Measurements from ENCODE around the gene SLC9A7. TPM values are rescaled to one million over a fixed set of nuclear protein-coding genes. Genes with fewer than 3 reads are reported as not detected.
"Not testable (repeated sequence)": the region's sequence is repeated elsewhere in the genome, so short reads cannot be mapped to it uniquely, and the experiment has no call there.

SLC9A7 gene
- total RNA-seq, 1 experiment from 2014 or later = 13.1 TPM

DNA sequence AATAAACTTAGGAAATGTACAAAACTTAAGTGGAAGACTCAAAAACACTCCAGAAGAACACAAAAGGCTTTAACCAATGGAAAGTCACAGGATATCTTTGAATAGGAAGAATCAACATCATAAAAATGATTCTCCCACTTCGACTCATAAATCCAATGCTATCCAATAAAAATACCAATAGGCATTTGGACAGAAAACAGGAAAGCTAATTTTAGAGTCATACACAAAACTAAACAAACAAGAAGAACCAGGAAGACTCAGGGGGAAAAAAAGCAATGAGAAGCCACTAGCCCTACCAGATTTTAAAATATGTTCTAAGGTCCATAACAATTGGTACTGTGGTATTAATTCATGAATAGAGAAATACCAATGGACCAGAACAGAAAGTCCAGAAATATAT, 28.2 kb downstream of the SLC9A7 start:
- Histone ChIP-seq H3K27me3 (replicated peaks; ENCODE audit: insufficient read depth, low read depth, low read length, poor library complexity) (no peaks in the 10 kb centered on the region), H3K27ac (ENCODE audit: low read depth, low read length, poor library complexity, severe bottlenecking) (no peak overlapping the region), H3K4me3 (ENCODE audit: low read depth, low read length, poor library complexity, severe bottlenecking) (no peak overlapping the region), H3K9me3 (ENCODE audit: low read depth, low read length, poor library complexity, severe bottlenecking) (peaks cover 4% of the 10 kb centered on the region), H3K36me3 (ENCODE audit: insufficient read depth, low read length, poor library complexity, severe bottlenecking) (no peaks in the 10 kb centered on the region), H3K4me1 (ENCODE audit: insufficient read depth, low read length, poor library complexity, severe bottlenecking) (no peaks in the 10 kb centered on the region)
- BruUV-seq (replicated peaks) = no TSS peak
- CTCF ChIA-PET = no interaction called here
- TF ChIP-seq EZH2 (IDR thresholded peaks at IDR 0.05; ENCODE audit: borderline replicate concordance, low read depth, low read length, poor library complexity, severe bottlenecking) = no peak
- TF ChIP-seq, protein P1, sequence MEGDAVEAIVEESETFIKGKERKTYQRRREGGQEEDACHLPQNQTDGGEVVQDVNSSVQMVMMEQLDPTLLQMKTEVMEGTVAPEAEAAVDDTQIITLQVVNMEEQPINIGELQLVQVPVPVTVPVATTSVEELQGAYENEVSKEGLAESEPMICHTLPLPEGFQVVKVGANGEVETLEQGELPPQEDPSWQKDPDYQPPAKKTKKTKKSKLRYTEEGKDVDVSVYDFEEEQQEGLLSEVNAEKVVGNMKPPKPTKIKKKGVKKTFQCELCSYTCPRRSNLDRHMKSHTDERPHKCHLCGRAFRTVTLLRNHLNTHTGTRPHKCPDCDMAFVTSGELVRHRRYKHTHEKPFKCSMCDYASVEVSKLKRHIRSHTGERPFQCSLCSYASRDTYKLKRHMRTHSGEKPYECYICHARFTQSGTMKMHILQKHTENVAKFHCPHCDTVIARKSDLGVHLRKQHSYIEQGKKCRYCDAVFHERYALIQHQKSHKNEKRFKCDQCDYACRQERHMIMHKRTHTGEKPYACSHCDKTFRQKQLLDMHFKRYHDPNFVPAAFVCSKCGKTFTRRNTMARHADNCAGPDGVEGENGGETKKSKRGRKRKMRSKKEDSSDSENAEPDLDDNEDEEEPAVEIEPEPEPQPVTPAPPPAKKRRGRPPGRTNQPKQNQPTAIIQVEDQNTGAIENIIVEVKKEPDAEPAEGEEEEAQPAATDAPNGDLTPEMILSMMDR (conservative IDR thresholded peaks at IDR 0.05; ENCODE audit: low read depth, low read length) = no peak
- DNase-seq (ENCODE audit: low spot score) = no peak
- intact Hi-C loops (cut with micrococcal nuclease; ENCODE audit: unreplicated experiment) = no loop called here
- POLR2A ChIA-PET (ENCODE audit: low non-redundant PET) = interaction anchor here (0.6 kb wide), 1 partner anchor 1965 kb away, joined by 4 read pairs; no protein-coding TSS in a partner anchor

DNA sequence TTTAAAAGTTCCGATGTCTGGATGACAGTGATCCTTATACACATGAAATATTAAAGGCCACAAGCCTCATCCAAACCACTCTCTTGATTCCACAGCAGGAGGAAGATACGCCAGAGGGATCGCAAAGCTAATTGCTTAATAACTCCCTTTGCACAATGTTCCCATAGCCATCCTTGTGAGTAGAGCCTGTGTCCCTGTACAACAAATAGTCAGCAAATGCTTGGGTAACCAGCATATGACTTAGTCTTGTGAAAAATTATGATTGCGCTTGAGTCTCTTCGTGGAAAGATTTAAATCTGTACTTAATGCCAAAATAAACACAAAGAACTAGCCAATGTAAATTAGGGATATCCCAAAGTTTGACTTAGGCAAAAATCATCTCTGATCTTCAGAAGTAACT, 31.5 kb downstream of the SLC9A7 start:
- intact Hi-C loops (cut with micrococcal nuclease; ENCODE audit: unreplicated experiment) = no loop called here
- no peaks in the 10 kb centered on the region for H3K27me3 ChIP-seq (replicated peaks; ENCODE audit: insufficient read depth, low read depth, low read length, poor library complexity)
- no peak for DNase-seq (ENCODE audit: low spot score)
- no peaks in the 10 kb centered on the region for H3K9me3 ChIP-seq (ENCODE audit: low read depth, low read length, poor library complexity, severe bottlenecking)
- BruUV-seq (replicated peaks) = no TSS peak
- no peaks in the 10 kb centered on the region for H3K36me3 ChIP-seq (ENCODE audit: insufficient read depth, low read length, poor library complexity, severe bottlenecking)
- POLR2A ChIA-PET (ENCODE audit: low non-redundant PET) = no interaction called here
- CTCF ChIA-PET = no interaction called here
- H3K27ac ChIP-seq (ENCODE audit: low read depth, low read length, poor library complexity, severe bottlenecking) = no peak overlapping the region
- TF ChIP-seq EZH2 (IDR thresholded peaks at IDR 0.05; ENCODE audit: borderline replicate concordance, low read depth, low read length, poor library complexity, severe bottlenecking) = no peak
- TF ChIP-seq, protein P1 (conservative IDR thresholded peaks at IDR 0.05; ENCODE audit: low read depth, low read length) = no peak
- H3K4me1 ChIP-seq (ENCODE audit: insufficient read depth, low read length, poor library complexity, severe bottlenecking) = no peaks in the 10 kb centered on the region
- no peak overlapping the region for H3K4me3 ChIP-seq (ENCODE audit: low read depth, low read length, poor library complexity, severe bottlenecking)

DNA sequence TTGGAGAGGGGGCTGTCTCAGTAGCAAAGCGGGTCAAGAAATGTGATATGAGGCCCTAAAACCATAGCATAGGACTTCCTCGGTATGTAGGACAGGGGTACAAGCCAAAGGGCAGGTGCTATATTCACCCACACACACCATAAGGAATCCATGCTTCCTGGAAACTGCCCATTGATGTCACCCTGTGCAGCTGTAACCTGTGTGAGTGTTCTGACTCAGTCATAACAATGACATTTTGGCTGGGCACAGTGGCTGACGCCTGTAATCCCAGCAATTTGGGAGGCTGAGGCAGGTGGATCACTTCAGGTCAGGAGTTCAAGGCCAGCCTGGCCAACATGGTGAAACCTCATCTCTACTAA, 35.4 kb downstream of the SLC9A7 start:
- CTCF ChIA-PET; H3K27ac ChIP-seq (ENCODE audit: low read depth, low read length, poor library complexity, severe bottlenecking); intact Hi-C loops (cut with micrococcal nuclease; ENCODE audit: unreplicated experiment); H3K9me3 ChIP-seq (ENCODE audit: low read depth, low read length, poor library complexity, severe bottlenecking); H3K27me3 ChIP-seq (replicated peaks; ENCODE audit: insufficient read depth, low read depth, low read length, poor library complexity); H3K4me3 ChIP-seq (ENCODE audit: low read depth, low read length, poor library complexity, severe bottlenecking); BruUV-seq (replicated peaks); DNase-seq (ENCODE audit: low spot score); H3K36me3 ChIP-seq (ENCODE audit: insufficient read depth, low read length, poor library complexity, severe bottlenecking); H3K4me1 ChIP-seq (ENCODE audit: insufficient read depth, low read length, poor library complexity, severe bottlenecking); POLR2A ChIA-PET (ENCODE audit: low non-redundant PET): not testable (repeated sequence)

DNA sequence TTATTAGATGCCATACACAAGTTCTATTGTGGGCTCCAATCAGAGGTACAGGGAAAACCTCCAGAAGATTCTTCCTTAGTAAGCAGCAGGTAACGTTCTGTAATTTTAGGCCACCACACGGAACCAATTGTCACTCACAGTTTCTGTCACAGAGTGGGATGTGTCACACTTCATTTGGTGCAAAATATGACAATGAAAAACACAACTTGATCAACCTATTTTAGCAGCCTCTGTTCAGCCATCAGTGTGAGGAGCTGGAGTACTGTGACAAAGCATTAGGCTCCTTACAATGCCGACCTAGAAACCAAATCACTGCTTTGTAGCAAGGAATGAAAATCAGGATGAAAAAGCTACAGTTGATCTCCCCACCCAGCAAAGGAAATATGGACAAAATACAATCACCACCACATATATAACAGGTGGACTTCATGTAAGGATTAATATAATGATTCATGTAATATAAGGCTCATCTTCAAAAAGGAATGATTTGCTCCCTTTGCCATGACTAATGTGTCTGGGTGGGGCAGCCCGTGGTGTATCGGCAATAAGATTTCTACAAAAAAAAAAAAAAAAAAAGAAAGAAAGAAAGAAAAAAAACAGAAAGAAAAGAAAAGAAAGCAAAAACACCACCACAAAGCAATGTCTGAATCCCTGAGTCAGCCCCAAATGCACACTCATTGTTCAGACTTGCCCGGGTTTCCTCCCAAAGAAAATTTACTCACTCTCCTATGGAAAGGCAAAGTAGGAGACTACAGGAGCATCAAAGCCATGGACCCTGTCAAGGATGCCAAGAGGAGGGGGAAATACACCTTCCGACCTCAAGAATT, 36.0 kb downstream of the SLC9A7 start:
- Histone ChIP-seq H3K9me3 (ENCODE audit: low read depth, low read length, poor library complexity, severe bottlenecking) (no peaks in the 10 kb centered on the region), H3K36me3 (ENCODE audit: insufficient read depth, low read length, poor library complexity, severe bottlenecking) (no peaks in the 10 kb centered on the region), H3K27ac (ENCODE audit: low read depth, low read length, poor library complexity, severe bottlenecking) (no peak overlapping the region), H3K4me3 (ENCODE audit: low read depth, low read length, poor library complexity, severe bottlenecking) (no peak overlapping the region), H3K27me3 (replicated peaks; ENCODE audit: insufficient read depth, low read depth, low read length, poor library complexity) (no peaks in the 10 kb centered on the region), H3K4me1 (ENCODE audit: insufficient read depth, low read length, poor library complexity, severe bottlenecking) (no peaks in the 10 kb centered on the region)
- ChIA-PET CTCF (interaction anchor here (0.6 kb wide), 1 partner anchor 168 kb away, joined by 4 read pairs; no protein-coding TSS in a partner anchor), POLR2A (ENCODE audit: low non-redundant PET) (no interaction called here)
- intact Hi-C loops (cut with micrococcal nuclease; ENCODE audit: unreplicated experiment) = no loop called here
- TF ChIP-seq, protein P1 (conservative IDR thresholded peaks at IDR 0.05; ENCODE audit: low read depth, low read length) = no peak
- no peak for TF ChIP-seq EZH2 (IDR thresholded peaks at IDR 0.05; ENCODE audit: borderline replicate concordance, low read depth, low read length, poor library complexity, severe bottlenecking)
- BruUV-seq (replicated peaks) = no TSS peak
- DNase-seq (ENCODE audit: low spot score) = no peak

Data from A673 (cell line).